ENCODE measurements around the gene EI24. TPM values are rescaled to one million over a fixed set of nuclear protein-coding genes. Genes with fewer than 3 reads are reported as not detected.
A peak's percentile ranks its signal among the peaks of the same experiment; 100 is the strongest.
"Not testable (repeated sequence)": the region's sequence is repeated elsewhere in the genome, so short reads cannot be mapped to it uniquely, and the experiment has no call there.

The EI24 gene
- 163 TPM for polyA plus RNA-seq (2013, experiment 1 of 4)
- 159 TPM for polyA plus RNA-seq (2013, experiment 2 of 4)
- 111 TPM for polyA plus RNA-seq (2013, experiment 3 of 4)
- 125 TPM for polyA plus RNA-seq (2013, experiment 4 of 4)

DNA sequence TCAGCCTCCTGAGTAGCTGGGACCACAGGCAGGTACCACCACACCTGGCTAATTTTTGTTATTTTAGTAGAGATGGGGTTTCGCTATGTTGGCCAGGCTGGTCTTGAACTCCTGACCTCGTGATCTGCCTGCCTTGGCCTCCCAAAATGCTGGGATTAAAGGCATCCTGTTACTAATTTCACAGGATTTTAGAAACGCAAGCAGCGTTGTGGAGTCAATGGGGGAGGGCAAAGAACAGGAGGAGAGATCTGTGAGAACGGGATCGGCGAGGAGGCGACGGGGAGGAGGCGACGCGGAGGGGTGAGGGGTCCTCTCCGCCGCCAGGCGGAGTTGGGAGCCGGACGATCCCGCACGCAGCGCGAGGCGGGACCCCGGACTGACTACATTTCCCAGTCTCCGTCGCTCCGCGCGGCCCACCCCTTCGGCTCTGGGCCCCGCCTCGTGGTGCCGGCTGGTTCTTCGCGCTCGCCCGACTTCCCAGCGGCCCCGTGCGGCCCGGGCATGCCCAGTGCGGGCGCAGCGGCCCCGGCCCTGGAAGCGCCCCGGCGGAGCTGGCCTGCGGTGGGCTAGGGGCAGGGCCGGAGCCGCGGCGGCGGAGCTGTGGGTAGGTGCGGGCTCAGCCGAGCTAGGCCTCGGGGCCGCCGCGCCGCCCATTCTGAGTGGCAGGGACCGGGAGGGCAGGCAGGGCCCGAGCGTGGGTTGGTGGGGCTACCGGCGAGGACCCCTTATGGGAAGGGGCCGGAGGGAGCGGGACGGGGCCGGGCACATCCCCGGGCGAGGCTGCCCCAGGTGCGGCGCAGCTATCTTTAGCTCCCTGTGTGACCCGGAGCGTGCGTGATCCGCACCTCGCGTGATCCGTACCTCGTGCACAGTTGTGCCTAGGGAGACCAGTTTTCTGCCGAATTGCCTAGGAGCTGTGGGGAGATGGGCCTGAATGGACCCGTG lies at the start of gene EI24:
Gene EI24, plus strand, starts transcription at position 508 of the 945 bp plus-strand sequence. CDS start 3,051 bp downstream, outside the sequence.
- Histone ChIP-seq H3K36me3 (ENCODE audit: control insufficient read depth, insufficient read depth, low read length) (peaks cover 9% of the 10 kb centered on the region), H3K4me3 (ENCODE audit: insufficient read depth, low read depth, low read length) (peak within 1 kb of the TSS; percentile 78), H3K4me1 (ENCODE audit: control insufficient read depth, insufficient read depth, low read length) (no peaks in the 10 kb centered on the region), H3K9me3 (ENCODE audit: control insufficient read depth, low read length) (no peaks in the 10 kb centered on the region), H3K27ac (ENCODE audit: insufficient read depth, low read depth, low read length, poor library complexity, severe bottlenecking) (no peak within 1 kb of the TSS), H3K27me3 (ENCODE audit: control insufficient read depth, insufficient read depth, low read length, poor library complexity, severe bottlenecking) (no peaks in the 10 kb centered on the region)
- WGBS, 2 experiments: 2% methylated on average over 83 of the region's 83 CpGs

DNA sequence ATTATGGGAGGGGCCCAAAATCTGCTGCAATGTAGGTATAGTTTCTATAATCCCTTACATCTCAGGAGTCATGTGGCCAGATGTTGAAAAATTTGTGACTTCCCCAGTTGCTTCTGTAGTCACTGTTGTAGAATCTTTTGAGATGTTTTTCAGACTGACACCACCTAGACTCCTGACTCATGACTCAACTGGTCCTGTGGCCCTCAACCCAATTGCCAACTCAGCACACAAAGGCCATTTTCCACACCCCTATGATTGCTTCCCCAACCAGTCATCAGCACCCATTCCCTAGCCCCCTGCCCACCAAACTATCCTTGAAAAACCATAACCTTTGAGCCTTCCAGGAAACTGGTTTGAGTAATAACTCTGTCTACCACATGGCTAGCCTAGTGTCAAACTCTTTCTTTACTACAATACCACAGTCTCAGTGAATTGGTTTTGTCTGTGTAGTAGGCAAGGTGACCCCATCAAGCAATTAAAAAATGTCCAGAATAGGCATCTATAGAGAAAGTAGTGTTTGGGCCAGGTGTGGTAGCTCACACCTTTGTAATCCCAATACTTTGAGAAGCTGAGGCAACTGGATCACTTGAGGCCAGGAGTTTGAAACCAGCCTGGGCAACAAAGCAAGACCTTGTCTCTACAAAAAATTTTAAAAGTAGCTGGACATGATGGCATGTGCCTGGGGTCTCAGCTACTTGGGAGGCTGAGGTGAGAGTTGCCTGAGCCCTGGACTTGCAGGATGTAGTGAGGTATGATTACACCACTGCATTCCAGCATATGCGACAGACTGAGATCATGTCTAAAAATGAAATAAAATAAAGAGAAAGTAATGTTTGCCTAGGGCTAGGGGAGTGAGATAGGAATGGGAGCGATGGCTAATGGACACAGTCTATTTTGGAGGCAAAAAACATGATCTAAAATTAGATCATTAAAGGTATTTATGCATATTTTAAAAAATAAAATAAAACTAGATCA lies 49.1 kb upstream of the EI24 start:
- H3K27ac ChIP-seq (ENCODE audit: insufficient read depth, low read depth, low read length, poor library complexity, severe bottlenecking): no peak overlapping the region
- no peak overlapping the region for H3K4me3 ChIP-seq (ENCODE audit: insufficient read depth, low read depth, low read length)
- H3K36me3 ChIP-seq (ENCODE audit: control insufficient read depth, insufficient read depth, low read length): no peaks in the 10 kb centered on the region
- H3K9me3 ChIP-seq (ENCODE audit: control insufficient read depth, low read length): no peaks in the 10 kb centered on the region
- 86 to 89% methylated on average over 2 of the region's 2 CpGs for WGBS, 2 experiments
- no peaks in the 10 kb centered on the region for H3K27me3 ChIP-seq (ENCODE audit: control insufficient read depth, insufficient read depth, low read length, poor library complexity, severe bottlenecking)
- peaks cover 11% of the 10 kb centered on the region for H3K4me1 ChIP-seq (ENCODE audit: control insufficient read depth, insufficient read depth, low read length)

DNA sequence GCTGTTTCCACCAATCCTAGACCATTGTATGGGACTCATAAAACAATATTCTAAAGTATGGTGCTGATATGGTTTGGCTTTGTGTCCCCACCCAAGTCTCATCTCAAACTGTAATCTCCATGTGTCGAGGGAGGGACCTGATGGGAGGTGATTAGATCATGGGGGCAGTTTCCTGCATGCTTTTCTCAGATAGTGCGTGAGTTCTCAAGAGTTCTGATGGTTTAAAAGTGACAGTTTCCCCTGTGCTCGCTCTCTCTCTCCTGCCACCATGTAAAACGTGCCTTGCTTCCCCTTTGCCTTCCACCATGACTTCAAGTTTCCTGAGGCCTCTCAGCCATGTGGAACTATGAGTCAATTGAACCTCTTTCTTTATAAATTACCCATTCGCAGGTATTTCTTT lies 44.0 kb upstream of the EI24 start:
- no peak overlapping the region for H3K27ac ChIP-seq (ENCODE audit: insufficient read depth, low read depth, low read length, poor library complexity, severe bottlenecking)
- no peaks in the 10 kb centered on the region for H3K27me3 ChIP-seq (ENCODE audit: control insufficient read depth, insufficient read depth, low read length, poor library complexity, severe bottlenecking)
- 91% methylated on average over 5 of the region's 5 CpGs for WGBS, 2 experiments
- H3K36me3 ChIP-seq (ENCODE audit: control insufficient read depth, insufficient read depth, low read length): no peaks in the 10 kb centered on the region
- no peak overlapping the region for H3K4me3 ChIP-seq (ENCODE audit: insufficient read depth, low read depth, low read length)
- H3K4me1 ChIP-seq (ENCODE audit: control insufficient read depth, insufficient read depth, low read length): no peaks in the 10 kb centered on the region
- no peaks in the 10 kb centered on the region for H3K9me3 ChIP-seq (ENCODE audit: control insufficient read depth, low read length)

DNA sequence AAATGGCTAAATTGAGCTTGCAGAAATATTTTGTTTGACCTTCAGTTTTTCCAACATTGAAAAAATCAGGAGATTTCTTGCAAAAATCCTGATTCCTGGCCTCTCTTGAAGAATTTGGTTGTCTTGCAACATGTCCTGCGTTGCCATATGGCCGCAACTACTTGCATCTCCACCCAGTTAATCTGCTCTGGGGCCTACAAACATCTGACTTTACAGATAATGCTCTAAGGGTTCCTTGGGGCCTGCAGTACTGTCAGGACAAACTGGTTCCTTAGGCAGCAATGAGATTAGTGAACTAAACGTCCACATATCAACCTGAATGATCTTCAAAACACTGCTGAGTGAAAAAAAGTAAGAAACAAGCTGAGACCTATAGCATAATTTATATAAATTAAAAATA lies 36.6 kb upstream of the EI24 start:
- no peaks in the 10 kb centered on the region for H3K36me3 ChIP-seq (ENCODE audit: control insufficient read depth, insufficient read depth, low read length)
- no peaks in the 10 kb centered on the region for H3K9me3 ChIP-seq (ENCODE audit: control insufficient read depth, low read length)
- no peaks in the 10 kb centered on the region for H3K4me1 ChIP-seq (ENCODE audit: control insufficient read depth, insufficient read depth, low read length)
- H3K27ac ChIP-seq (ENCODE audit: insufficient read depth, low read depth, low read length, poor library complexity, severe bottlenecking): no peak overlapping the region
- H3K4me3 ChIP-seq (ENCODE audit: insufficient read depth, low read depth, low read length): no peak overlapping the region
- H3K27me3 ChIP-seq (ENCODE audit: control insufficient read depth, insufficient read depth, low read length, poor library complexity, severe bottlenecking): no peaks in the 10 kb centered on the region
- WGBS, 2 experiments: 86 to 97% methylated on average over 2 to 3 of the region's 3 CpGs

DNA sequence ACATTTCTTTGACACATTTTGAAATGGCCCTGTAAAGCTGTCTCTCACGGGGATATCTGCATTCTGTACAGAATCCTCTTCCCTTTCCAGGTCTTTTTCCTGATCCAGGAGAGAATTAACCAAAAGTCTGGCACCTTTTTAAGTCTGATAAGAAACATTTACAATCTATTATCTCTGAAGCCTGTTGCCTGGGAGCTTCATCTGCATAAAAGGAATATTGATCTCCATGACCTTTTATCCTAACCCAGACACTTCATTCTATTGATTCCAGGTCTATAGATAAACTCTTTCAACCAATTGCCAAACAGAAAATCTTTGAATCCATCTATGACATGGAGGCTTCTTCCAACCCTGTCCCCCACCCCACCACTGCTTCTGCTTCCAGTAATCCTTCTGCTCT lies 33.7 kb upstream of the EI24 start:
- Histone ChIP-seq H3K36me3 (ENCODE audit: control insufficient read depth, insufficient read depth, low read length) (no peaks in the 10 kb centered on the region), H3K9me3 (ENCODE audit: control insufficient read depth, low read length) (no peaks in the 10 kb centered on the region), H3K27ac (ENCODE audit: insufficient read depth, low read depth, low read length, poor library complexity, severe bottlenecking) (no peak overlapping the region), H3K27me3 (ENCODE audit: control insufficient read depth, insufficient read depth, low read length, poor library complexity, severe bottlenecking) (no peaks in the 10 kb centered on the region), H3K4me3 (ENCODE audit: insufficient read depth, low read depth, low read length) (no peak overlapping the region), H3K4me1 (ENCODE audit: control insufficient read depth, insufficient read depth, low read length) (no peaks in the 10 kb centered on the region)
- WGBS, 2 experiments: 93 to 97% methylated on average over 1 of the region's 1 CpG

DNA sequence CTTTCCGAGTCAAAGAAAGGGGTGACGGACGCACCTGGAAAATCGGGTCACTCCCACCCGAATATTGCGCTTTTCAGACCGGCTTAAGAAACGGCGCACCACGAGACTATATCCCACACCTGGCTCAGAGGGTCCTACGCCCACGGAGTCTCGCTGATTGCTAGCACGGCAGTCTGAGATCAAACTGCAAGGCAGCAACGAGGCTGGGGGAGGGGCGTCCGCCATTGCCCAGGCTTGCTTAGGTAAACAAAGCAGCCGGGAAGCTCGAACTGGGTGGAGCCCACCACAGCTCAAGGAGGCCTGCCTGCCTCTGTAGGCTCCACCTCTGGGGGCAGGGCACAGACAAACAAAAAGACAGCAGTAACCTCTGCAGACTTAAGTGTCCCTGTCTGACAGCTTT lies 32.4 kb upstream of the EI24 start:
- WGBS, 2 experiments: 83 to 91% methylated on average over 8 of the region's 19 CpGs
- not testable (repeated sequence) for H3K27me3 ChIP-seq (ENCODE audit: control insufficient read depth, insufficient read depth, low read length, poor library complexity, severe bottlenecking); H3K36me3 ChIP-seq (ENCODE audit: control insufficient read depth, insufficient read depth, low read length); H3K4me1 ChIP-seq (ENCODE audit: control insufficient read depth, insufficient read depth, low read length); H3K9me3 ChIP-seq (ENCODE audit: control insufficient read depth, low read length); H3K27ac ChIP-seq (ENCODE audit: insufficient read depth, low read depth, low read length, poor library complexity, severe bottlenecking); H3K4me3 ChIP-seq (ENCODE audit: insufficient read depth, low read depth, low read length)

DNA sequence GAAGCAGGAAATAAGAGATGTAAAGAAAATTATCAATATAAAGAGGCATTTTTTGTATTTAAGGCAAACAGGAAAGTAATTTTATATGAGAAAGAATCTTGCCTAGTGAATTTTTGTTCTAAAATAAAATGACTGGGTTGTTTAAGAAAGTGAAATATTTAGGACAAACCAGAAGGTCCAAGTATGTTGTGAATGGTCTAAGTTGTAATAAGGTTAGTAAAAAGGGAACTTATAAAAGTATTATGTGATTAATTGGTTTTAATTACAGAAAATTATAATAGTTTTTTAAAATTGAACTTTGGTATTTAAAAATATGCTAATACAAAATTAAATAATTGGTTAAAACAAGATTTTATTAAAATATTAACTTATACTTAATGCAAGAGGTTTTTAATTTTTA lies 26.6 kb upstream of the EI24 start:
- Histone ChIP-seq H3K9me3 (ENCODE audit: control insufficient read depth, low read length) (no peaks in the 10 kb centered on the region), H3K27me3 (ENCODE audit: control insufficient read depth, insufficient read depth, low read length, poor library complexity, severe bottlenecking) (no peaks in the 10 kb centered on the region), H3K27ac (ENCODE audit: insufficient read depth, low read depth, low read length, poor library complexity, severe bottlenecking) (no peak overlapping the region), H3K4me3 (ENCODE audit: insufficient read depth, low read depth, low read length) (no peak overlapping the region), H3K36me3 (ENCODE audit: control insufficient read depth, insufficient read depth, low read length) (no peaks in the 10 kb centered on the region), H3K4me1 (ENCODE audit: control insufficient read depth, insufficient read depth, low read length) (no peaks in the 10 kb centered on the region)

DNA sequence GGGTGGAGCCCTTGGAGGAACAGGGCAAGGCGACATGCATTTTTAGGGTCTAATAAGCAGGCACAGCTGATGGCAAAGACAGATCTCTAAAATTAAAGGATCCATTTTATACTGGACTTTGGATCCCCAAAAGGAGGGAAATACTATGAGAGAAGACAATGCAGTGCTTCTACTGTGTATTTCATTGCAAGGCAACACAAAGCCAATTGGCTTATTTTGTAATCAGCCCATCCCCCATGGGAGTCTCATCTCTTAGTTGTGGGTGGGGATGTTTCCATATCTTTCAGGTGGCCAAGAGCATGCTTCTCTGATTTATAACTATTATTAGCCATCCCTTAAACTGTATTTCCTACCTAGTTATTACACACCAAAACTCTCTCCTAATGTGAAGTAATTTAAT lies 18.5 kb upstream of the EI24 start:
- Histone ChIP-seq H3K27me3 (ENCODE audit: control insufficient read depth, insufficient read depth, low read length, poor library complexity, severe bottlenecking) (no peaks in the 10 kb centered on the region), H3K27ac (ENCODE audit: insufficient read depth, low read depth, low read length, poor library complexity, severe bottlenecking) (no peak overlapping the region), H3K9me3 (ENCODE audit: control insufficient read depth, low read length) (no peaks in the 10 kb centered on the region), H3K4me1 (ENCODE audit: control insufficient read depth, insufficient read depth, low read length) (no peaks in the 10 kb centered on the region), H3K4me3 (ENCODE audit: insufficient read depth, low read depth, low read length) (no peak overlapping the region), H3K36me3 (ENCODE audit: control insufficient read depth, insufficient read depth, low read length) (no peaks in the 10 kb centered on the region)
- 87 to 98% methylated on average over 1 of the region's 1 CpG for WGBS, 2 experiments

DNA sequence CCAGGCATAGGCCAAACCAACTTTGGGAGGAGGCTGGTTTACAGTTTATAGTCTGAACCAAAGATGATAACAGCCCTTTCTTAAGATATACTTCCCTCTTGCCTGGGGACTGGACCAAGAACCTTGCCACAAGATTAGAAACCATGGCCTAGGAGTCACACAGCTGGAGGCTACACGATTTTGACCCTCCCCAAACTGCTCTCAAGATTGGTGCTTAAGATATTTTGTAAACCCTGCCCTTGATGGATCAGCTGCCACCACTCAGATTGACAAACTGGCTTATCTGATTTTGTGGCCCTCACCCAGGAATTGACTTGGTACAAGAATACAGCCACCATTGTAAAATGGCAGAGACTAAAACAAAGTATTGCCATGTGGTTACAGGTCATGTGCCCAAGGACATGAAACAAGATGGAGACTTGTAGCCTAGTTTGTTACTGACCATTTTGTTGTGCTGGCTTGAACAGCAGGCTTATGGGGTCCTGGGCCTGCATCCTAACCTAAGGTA lies 17.4 kb upstream of the EI24 start:
- H3K4me1 ChIP-seq (ENCODE audit: control insufficient read depth, insufficient read depth, low read length): no peaks in the 10 kb centered on the region
- H3K27ac ChIP-seq (ENCODE audit: insufficient read depth, low read depth, low read length, poor library complexity, severe bottlenecking): no peak overlapping the region
- H3K27me3 ChIP-seq (ENCODE audit: control insufficient read depth, insufficient read depth, low read length, poor library complexity, severe bottlenecking): no peaks in the 10 kb centered on the region
- 79 to 83% methylated on average over 1 of the region's 1 CpG for WGBS, 2 experiments
- H3K36me3 ChIP-seq (ENCODE audit: control insufficient read depth, insufficient read depth, low read length): no peaks in the 10 kb centered on the region
- H3K4me3 ChIP-seq (ENCODE audit: insufficient read depth, low read depth, low read length): no peak overlapping the region
- H3K9me3 ChIP-seq (ENCODE audit: control insufficient read depth, low read length): no peaks in the 10 kb centered on the region

DNA sequence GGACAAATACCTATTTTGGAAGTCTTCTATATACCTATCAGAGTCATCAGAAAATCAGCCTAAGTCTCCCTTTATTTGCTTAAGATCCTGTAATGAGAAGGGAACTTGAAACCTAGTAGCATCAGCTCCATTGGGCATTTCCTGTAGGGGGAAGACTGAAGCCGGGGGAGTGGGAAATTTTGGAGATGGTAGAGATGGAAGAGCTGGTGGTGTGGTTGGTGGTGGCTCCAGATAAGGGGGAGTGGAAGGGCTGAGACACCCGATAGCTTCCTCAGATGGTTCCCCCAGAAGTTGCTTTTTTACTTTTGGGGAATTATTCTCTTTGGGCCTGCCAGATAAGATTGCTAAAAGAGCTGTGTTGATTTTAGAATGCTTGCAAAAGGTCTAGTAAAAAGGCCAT lies 16.4 kb upstream of the EI24 start:
- no peak overlapping the region for H3K27ac ChIP-seq (ENCODE audit: insufficient read depth, low read depth, low read length, poor library complexity, severe bottlenecking)
- no peaks in the 10 kb centered on the region for H3K9me3 ChIP-seq (ENCODE audit: control insufficient read depth, low read length)
- H3K27me3 ChIP-seq (ENCODE audit: control insufficient read depth, insufficient read depth, low read length, poor library complexity, severe bottlenecking): no peaks in the 10 kb centered on the region
- H3K36me3 ChIP-seq (ENCODE audit: control insufficient read depth, insufficient read depth, low read length): no peaks in the 10 kb centered on the region
- no peak overlapping the region for H3K4me3 ChIP-seq (ENCODE audit: insufficient read depth, low read depth, low read length)
- WGBS, 2 experiments: 91 to 93% methylated on average over 2 of the region's 2 CpGs
- no peaks in the 10 kb centered on the region for H3K4me1 ChIP-seq (ENCODE audit: control insufficient read depth, insufficient read depth, low read length)
